Body of pancreas (tissue), 4 donors: Measurements from ENCODE around the gene BAZ2A. TPM values are rescaled to one million over a fixed set of nuclear protein-coding genes. Genes with fewer than 3 reads are reported as not detected.

ENCODE experiments used
- ATAC-seq: fragments of 150-250 bp; one replicate; pipeline ENCODE4 v1.9.1; 2016
- DNase-seq, 4 donors: peaks; one replicate each; pipeline ENCODE4 v3.0.0-alpha.2; 2019
- H3K27ac ChIP-seq, 4 donors: fragments of 200-600 bp; sonication (generic); 1 replicate in 3 of 4; 2 replicates in 1 of 4; pipeline versions ENCODE4 v1.5.1 to v1.6.1; 2016 to 2019; ENCODE audit warnings: mild to moderate bottlenecking in 1 of 4, mixed read lengths in 1 of 4, moderate library complexity in 1 of 4
- H3K27me3 ChIP-seq, 2 donors: fragments of 200-600 bp; sonication (generic); one replicate each; pipeline ENCODE4 v1.6.0; 2016; ENCODE audit warnings: mild to moderate bottlenecking in 1 of 2
- H3K36me3 ChIP-seq, 2 donors: fragments of 200-600 bp; sonication (generic); replicated peaks in 1 of 2; 2 replicates each; pipeline ENCODE4 v1.5.1; 2016; ENCODE audit warnings: low read depth in 2 of 2; ENCODE audit not compliant: insufficient read depth in 1 of 2
- H3K4me1 ChIP-seq: fragments of 200-600 bp; sonication (generic); one replicate; pipeline ENCODE4 v1.6.0; 2016
- H3K4me3 ChIP-seq, 2 donors: fragments of 200-600 bp; sonication (generic); 1 replicate in 1 of 2; 2 replicates in 1 of 2; pipeline ENCODE4 v1.5.1; 2016 to 2019
- H3K9me3 ChIP-seq, 3 donors: fragments of 200-600 bp; sonication (generic); 1 replicate in 2 of 3; 2 replicates in 1 of 3; pipeline ENCODE4 v1.5.1; 2016
- CTCF ChIP-seq, 7 experiments: fragments of 450-650 bp in 4 of 7; fragments of 200-600 bp in 3 of 7; sonication (generic) in 3 of 7; IDR thresholded peaks; one replicate each; pipeline ENCODE4 v1.5.1; 2016 to 2019; ENCODE audit warnings: antibody characterized with exemption in 7 of 7
- POLR2A ChIP-seq, 3 donors: fragments of 450-650 bp; IDR thresholded peaks; one replicate each; pipeline ENCODE4 v1.6.1; 2016; ENCODE audit warnings: antibody characterized with exemption in 3 of 3, mild to moderate bottlenecking in 2 of 3
- WGBS, 2 donors: methylation state at CpG; one replicate each; pipeline ENCODE4 v1.1.5; 2017; 5-methylcytosine and 5-hydroxymethylcytosine counted together
- intact Hi-C: fragments of 100-400 bp; cut with DNase I; formaldehyde crosslinking; loops from one replicate; pipeline ENCODE4 v1.15.1; 2023
- total RNA-seq, 2 donors: library from RNA; depleted of rRNA; stranded (reverse); fragments of >200 nt; gene quantifications; one replicate each; pipeline ENCODE4 v1.1.0, GENCODE V29; 2016

Gene BAZ2A
- total RNA-seq, 2 donors from 2014 or later: 52.7 to 56.8 TPM

GRCh38 chr12:56629459-56630179 is 507 bp downstream of the BAZ2A start:
- peak overlapping the region; percentile 81 to 97 for H3K4me3 ChIP-seq
- DNase-seq (peak in 2 of 4 donors; percentile 28 to 50), ATAC-seq (peak; percentile 24)
- H3K9me3 ChIP-seq: no peaks in the 10 kb centered on the region
- TF ChIP-seq POLR2A (IDR thresholded peaks at IDR 0.05): no peak
- TF ChIP-seq CTCF (IDR thresholded peaks at IDR 0.05): no peak
- H3K27me3 ChIP-seq: no peaks in the 10 kb centered on the region
- peak overlapping the region; percentile 37 to 94 (median 89) for H3K27ac ChIP-seq
- WGBS, 2 donors: 0 to 1% methylated on average over 23 to 46 of the region's 46 CpGs
- H3K36me3 ChIP-seq: no peaks in the 10 kb centered on the region
- intact Hi-C loops: loop anchor here (10.0 kb wide), 1 partner anchor 95 kb away; the partner anchor contains the start of gene NACA
- H3K4me1 ChIP-seq: peaks cover 53% of the 10 kb centered on the region

- H3K27ac ChIP-seq: peak overlapping the region; percentile 37 to 94 (median 89)
- 0 to 1% methylated on average over 18 of the region's 18 CpGs for WGBS, 2 donors
- no peak for TF ChIP-seq CTCF (IDR thresholded peaks at IDR 0.05)
- TF ChIP-seq POLR2A (IDR thresholded peaks at IDR 0.05): peak in 2 of 3 donors; percentile 21 to 42
- H3K36me3 ChIP-seq: no peaks in the 10 kb centered on the region
- DNase-seq (peak; percentile 63 to 80 (median 70)), ATAC-seq (peak; percentile 36)
- H3K4me3 ChIP-seq: peak overlapping the region; percentile 81 to 97
- intact Hi-C loops: no loop called here
- H3K9me3 ChIP-seq: no peaks in the 10 kb centered on the region
- no peaks in the 10 kb centered on the region for H3K27me3 ChIP-seq
- H3K4me1 ChIP-seq: peaks cover 54% of the 10 kb centered on the region
Measured at GRCh38 chr12:56628671-56629458, 1.3 kb downstream of the BAZ2A start.

GRCh38 chr12:56626701-56627100 is 3.4 kb downstream of the BAZ2A start:
- Histone ChIP-seq H3K36me3 (peaks cover 0 to 2% of the 10 kb centered on the region in 2 donors), H3K27ac (no peak overlapping the region), H3K9me3 (no peaks in the 10 kb centered on the region), H3K4me1 (peaks cover 45% of the 10 kb centered on the region), H3K4me3 (no peak overlapping the region), H3K27me3 (no peaks in the 10 kb centered on the region)
- TF ChIP-seq POLR2A (IDR thresholded peaks at IDR 0.05) (no peak), CTCF (IDR thresholded peaks at IDR 0.05) (no peak)
- DNase-seq (no peak), ATAC-seq (no peak)
- intact Hi-C loops: no loop called here

- TF ChIP-seq POLR2A (IDR thresholded peaks at IDR 0.05) (no peak), CTCF (IDR thresholded peaks at IDR 0.05) (no peak)
- no peak for ATAC-seq
- peaks cover 0 to 6% of the 10 kb centered on the region in 2 donors for H3K36me3 ChIP-seq
- peaks cover 27% of the 10 kb centered on the region for H3K4me1 ChIP-seq
- H3K27me3 ChIP-seq: no peaks in the 10 kb centered on the region
- 82 to 89% methylated on average over 1 of the region's 1 CpG for WGBS, 2 donors
- H3K4me3 ChIP-seq: no peak overlapping the region
- intact Hi-C loops: no loop called here
- no peaks in the 10 kb centered on the region for H3K9me3 ChIP-seq
- DNase-seq: no peak
- H3K27ac ChIP-seq: no peak overlapping the region
Measured at GRCh38 chr12:56622535-56622934, 7.6 kb downstream of the BAZ2A start.
